Mucosa of descending colon (tissue), 3 donors: Measurements from ENCODE around the gene BCL2L1. TPM values are rescaled to one million over a fixed set of nuclear protein-coding genes. Genes with fewer than 3 reads are reported as not detected.

Experiments
- ATAC-seq: fragments of 200-7000 bp; cut with Tn5 transposase; one replicate; pipeline ENCODE4 v1.9.1; 2020; ENCODE audit warnings: mild to moderate bottlenecking, moderate library complexity
- DNase-seq, 3 donors: peaks; one replicate each; pipeline ENCODE4 v3.0.0-alpha.2; 2020
- H3K36me3 ChIP-seq: fragments of 200-600 bp; one replicate; pipeline ENCODE4 v1.8.0; 2021; ENCODE audit warnings: low read depth, mild to moderate bottlenecking
- H3K4me1 ChIP-seq: fragments of 200-600 bp; one replicate; pipeline ENCODE4 v1.8.0; 2021; ENCODE audit warnings: low read depth, mild to moderate bottlenecking
- H3K4me3 ChIP-seq: fragments of 200-600 bp; one replicate; pipeline ENCODE4 v1.8.0; 2021; ENCODE audit warnings: mild to moderate bottlenecking
- H3K9me3 ChIP-seq: fragments of 200-600 bp; one replicate; pipeline ENCODE4 v1.8.0; 2021; ENCODE audit warnings: mild to moderate bottlenecking
- intact Hi-C, 2 donors: fragments of 100-400 bp; cut with DNase I in 1 of 2; cut with micrococcal nuclease in 1 of 2; formaldehyde crosslinking; loops; one replicate each; pipeline versions ENCODE4 v1.11.0 to v1.11.1; 2022; cut with DNase I, micrococcal nuclease
- total RNA-seq, 3 donors: library from RNA; stranded (reverse); fragmentation: NEBNext Ultra II Directional in 2 of 3; extraction: Animal tissue kit (Norgen Biotek cat#: 25700) in 2 of 3; gene quantifications; one replicate each; pipeline versions ENCODE4 v1.2.1 to v1.2.4, GENCODE V29; 2021 to 2023
- TF ChIP-seq, protein P1 (sequence below): fragments of 200-600 bp; IDR thresholded peaks from one replicate; pipeline ENCODE4 v1.8.0; 2022; ENCODE audit warnings: antibody characterized with exemption, mild to moderate bottlenecking
- donor health status: DM: no; HTN: no; CAD: no; lungs with moderate emphysema.
- donor health status: DM: no; HTN: no; CAD: no.
- donor health status: DM: no; HTN: yes; CAD: no.

BCL2L1 gene
- total RNA-seq, 3 donors from 2014 or later, result 76.2 to 90.3 (median 78.1) TPM

DNA sequence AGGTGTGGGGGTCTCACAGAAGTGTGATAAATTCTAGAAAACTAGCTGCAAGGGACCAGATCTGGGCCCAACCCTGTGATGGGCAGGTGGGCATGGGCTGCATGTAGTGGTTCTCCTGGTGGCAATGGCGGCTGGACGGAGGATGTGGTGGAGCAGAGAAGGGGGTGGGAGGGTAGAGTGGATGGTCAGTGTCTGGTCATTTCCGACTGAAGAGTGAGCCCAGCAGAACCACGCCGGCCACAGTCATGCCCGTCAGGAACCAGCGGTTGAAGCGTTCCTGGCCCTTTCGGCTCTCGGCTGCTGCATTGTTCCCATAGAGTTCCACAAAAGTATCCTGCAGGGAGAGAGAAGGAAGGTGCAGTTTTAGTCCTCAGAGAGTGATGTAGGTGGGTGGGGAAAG lies 56.9 kb downstream of the BCL2L1 start:
- H3K4me1 ChIP-seq, result peaks cover 84% of the 10 kb centered on the region
- no peak for ATAC-seq

DNA sequence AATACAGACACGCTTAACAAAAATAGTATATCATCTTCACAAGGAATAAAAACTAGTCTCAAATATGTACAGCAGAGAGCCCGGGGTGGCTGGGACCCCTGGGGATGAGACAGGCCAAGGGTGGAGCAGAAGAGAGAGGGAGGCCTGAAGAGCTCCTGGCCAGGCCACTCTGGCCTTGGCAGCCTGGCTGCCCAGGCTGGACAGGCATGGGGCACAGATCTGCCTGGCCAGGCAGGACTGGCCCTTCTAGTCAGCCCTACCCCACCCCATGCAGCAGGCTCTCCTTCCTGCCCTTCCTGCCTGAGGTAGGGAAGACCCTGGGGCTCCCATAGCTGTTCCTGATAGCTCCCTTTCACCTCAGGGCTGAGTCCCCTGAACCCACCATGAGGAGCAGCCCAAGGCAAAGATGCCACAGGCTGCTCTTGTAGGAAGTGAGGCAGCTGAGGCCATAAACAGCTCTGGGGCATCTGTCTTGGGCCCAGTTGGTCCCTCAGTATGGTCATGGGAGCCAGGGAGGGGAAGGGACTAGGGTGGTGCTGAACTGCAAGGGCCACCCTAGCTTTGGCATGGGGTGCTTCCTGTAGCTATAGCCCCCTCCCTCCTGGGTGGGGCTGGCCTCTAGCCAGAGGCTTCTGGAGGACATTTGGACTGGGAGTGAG lies 57.8 kb downstream of the BCL2L1 start:
- no peak overlapping the region for H3K4me3 ChIP-seq
- no peaks in the 10 kb centered on the region for H3K36me3 ChIP-seq
- ATAC-seq, result peak; percentile 11
- DNase-seq, result peak in 2 of 3 donors; percentile 67 to 73
- intact Hi-C loops, result loop anchor here in 1 of 2 donors (2.0 kb wide), 1 partner anchor 58 kb away; the partner anchor contains the start of gene BCL2L1
- H3K9me3 ChIP-seq, result no peaks in the 10 kb centered on the region
- H3K4me1 ChIP-seq, result peaks cover 78% of the 10 kb centered on the region
- TF ChIP-seq, protein P1, sequence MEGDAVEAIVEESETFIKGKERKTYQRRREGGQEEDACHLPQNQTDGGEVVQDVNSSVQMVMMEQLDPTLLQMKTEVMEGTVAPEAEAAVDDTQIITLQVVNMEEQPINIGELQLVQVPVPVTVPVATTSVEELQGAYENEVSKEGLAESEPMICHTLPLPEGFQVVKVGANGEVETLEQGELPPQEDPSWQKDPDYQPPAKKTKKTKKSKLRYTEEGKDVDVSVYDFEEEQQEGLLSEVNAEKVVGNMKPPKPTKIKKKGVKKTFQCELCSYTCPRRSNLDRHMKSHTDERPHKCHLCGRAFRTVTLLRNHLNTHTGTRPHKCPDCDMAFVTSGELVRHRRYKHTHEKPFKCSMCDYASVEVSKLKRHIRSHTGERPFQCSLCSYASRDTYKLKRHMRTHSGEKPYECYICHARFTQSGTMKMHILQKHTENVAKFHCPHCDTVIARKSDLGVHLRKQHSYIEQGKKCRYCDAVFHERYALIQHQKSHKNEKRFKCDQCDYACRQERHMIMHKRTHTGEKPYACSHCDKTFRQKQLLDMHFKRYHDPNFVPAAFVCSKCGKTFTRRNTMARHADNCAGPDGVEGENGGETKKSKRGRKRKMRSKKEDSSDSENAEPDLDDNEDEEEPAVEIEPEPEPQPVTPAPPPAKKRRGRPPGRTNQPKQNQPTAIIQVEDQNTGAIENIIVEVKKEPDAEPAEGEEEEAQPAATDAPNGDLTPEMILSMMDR, result no peak

More for the DNA sequence above, 56.9 kb downstream of the BCL2L1 start:
- no peak overlapping the region for H3K4me3 ChIP-seq
- no peaks in the 10 kb centered on the region for H3K9me3 ChIP-seq
- intact Hi-C loops, result loop anchor here in 1 of 2 donors (2.0 kb wide), 1 partner anchor 57 kb away; the partner anchor contains the start of gene BCL2L1
- H3K36me3 ChIP-seq, result no peaks in the 10 kb centered on the region
- TF ChIP-seq, protein P1, result no peak
- peak in 1 of 3 donors; percentile 33 for DNase-seq

DNA sequence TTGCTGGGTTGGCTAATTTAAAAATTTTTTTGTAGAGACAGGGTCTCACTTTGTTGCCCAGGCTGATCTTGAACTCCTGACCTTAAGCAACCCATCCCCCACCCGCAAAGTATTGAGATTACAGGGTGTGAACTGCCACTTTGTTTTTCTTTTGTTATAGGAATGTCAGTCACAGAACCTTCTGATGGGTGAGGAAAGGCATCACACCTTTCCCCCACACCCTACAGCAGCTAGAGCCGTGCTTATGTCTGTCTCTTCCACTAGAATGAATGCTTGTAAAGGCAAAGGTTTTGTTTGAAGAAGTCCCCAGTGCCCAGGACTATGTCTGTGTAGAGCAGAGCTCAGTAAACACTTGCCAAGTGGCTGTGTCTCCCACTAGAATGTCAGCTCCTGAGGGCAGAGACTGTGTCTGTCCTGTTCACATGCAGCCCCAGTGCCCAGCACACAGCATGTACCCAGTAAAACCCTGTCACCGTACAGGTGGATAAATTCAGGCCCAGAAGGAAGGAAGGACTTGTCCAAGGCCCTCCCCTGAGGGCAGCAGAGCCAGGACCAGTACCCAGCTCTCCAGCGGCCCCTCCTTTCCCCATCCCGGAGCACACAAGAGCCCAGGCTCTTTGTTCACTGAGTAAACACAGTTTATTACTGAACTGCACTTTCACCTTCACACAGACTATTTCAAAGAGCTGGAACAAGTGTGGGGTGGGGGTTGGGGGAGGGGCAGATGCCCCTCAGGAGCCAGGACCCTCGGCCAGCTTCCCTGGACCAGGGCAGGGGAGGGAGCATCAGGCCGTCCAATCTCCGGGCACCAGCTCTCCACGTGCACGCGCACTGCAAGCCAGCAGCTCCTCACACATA lies 58.6 kb downstream of the BCL2L1 start:
- H3K4me1 ChIP-seq, result peaks cover 70% of the 10 kb centered on the region
- no peaks in the 10 kb centered on the region for H3K9me3 ChIP-seq
- no peak overlapping the region for H3K4me3 ChIP-seq
- intact Hi-C loops, result loop anchor here (2.0 kb wide), 2 partner anchors 57 to 59 kb away; partner anchors contain the start of gene BCL2L1 (in 1 of the 2)
- ATAC-seq (peak; percentile 81), DNase-seq (peak; percentile 76 to 86 (median 79))
- no peaks in the 10 kb centered on the region for H3K36me3 ChIP-seq
- TF ChIP-seq, protein P1, result no peak

DNA sequence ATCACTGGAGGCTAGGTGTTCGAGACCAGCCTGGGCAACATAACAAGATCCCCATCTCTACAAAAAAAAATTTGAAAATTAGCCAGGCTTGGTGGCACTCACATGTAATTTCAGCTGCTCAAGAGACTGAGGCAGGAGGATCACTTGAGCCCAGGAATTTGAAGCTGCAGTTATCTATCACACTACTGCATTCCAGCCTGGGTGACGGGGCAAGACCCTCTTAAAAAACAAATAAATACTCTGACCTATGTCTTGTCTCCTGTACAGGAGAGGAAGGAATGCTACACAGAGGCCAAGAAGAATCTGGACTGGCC lies 59.2 kb downstream of the BCL2L1 start:
- ATAC-seq (no peak), DNase-seq (no peak)
- Histone ChIP-seq H3K4me3 (no peak overlapping the region), H3K9me3 (no peaks in the 10 kb centered on the region), H3K36me3 (no peaks in the 10 kb centered on the region), H3K4me1 (peaks cover 69% of the 10 kb centered on the region)
- intact Hi-C loops, result loop anchor here in 1 of 2 donors (2.0 kb wide), 1 partner anchor 57 kb away; no protein-coding TSS in a partner anchor
- TF ChIP-seq, protein P1, result no peak

DNA sequence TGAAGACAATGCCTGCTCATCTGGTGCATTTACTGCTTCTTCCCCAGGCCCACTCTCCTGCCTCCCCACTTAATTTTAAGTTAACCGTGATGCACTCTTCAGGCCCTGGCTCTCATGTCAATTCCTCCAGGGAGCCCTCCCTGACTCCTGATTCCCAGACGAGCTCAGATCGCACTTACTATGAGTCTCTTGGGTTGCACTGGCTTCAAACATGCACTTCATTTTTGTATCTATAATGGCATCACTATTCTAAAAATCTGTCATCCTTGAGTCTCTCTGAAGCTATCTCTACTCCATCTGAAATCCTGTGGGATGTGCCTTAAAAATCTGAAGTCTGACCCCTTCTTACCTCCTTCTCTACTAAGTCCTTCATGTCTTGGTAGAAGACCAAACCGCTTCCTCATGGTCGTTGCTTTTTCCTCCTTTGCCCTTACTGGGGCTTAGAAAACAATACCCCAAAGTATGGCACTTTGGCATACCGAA lies 60.3 kb downstream of the BCL2L1 start:
- Histone ChIP-seq H3K4me1 (peaks cover 59% of the 10 kb centered on the region), H3K4me3 (no peak overlapping the region), H3K9me3 (no peaks in the 10 kb centered on the region), H3K36me3 (no peaks in the 10 kb centered on the region)
- DNase-seq, result no peak
- TF ChIP-seq, protein P1, result no peak
- no peak for ATAC-seq
- intact Hi-C loops, result loop anchor here in 1 of 2 donors (2.0 kb wide), 1 partner anchor 58 kb away; no protein-coding TSS in a partner anchor
